Panc1 (cell line): Measurements from ENCODE around the gene GSDMA. TPM values are rescaled to one million over a fixed set of nuclear protein-coding genes. Genes with fewer than 3 reads are reported as not detected.

Experiments used
- ATAC-seq: fragments of 200-7000 bp; cut with Tn5 transposase; 2 replicates; pipeline ENCODE4 v1.9.1; 2020; ENCODE audit warnings: mild to moderate bottlenecking, moderate library complexity
- BruUV-seq: library from RNA; stranded (reverse); fragments of 400-500 nt; replicated peaks from 2 replicates; lab custom pipeline; 2021; lab: Mats Ljungman, UMichigan
- CTCF ChIA-PET: fragments of 300-600 bp; sonication (Branson Sonifier 250); formaldehyde crosslinking; loops from one replicate; lab custom pipeline; 2022; ENCODE audit warnings: antibody characterized with exemption; lab: Charles Lee
- POLR2A ChIA-PET: fragments of 300-600 bp; sonication (Branson Sonifier 250); formaldehyde crosslinking; loops from one replicate; lab custom pipeline; 2022; ENCODE audit warnings: antibody characterized with exemption; lab: Charles Lee
- DNase-seq: peaks from one replicate; pipeline ENCODE4 v3.0.0-alpha.2; 2010; ENCODE audit warnings: low read depth, low spot score
- H3K27ac ChIP-seq: 2 replicates; pipeline ENCODE4 v1.5.1; 2011; ENCODE audit warnings: mild to moderate bottlenecking, low read length, inconsistent platforms
- H3K27me3 ChIP-seq: fragments of 200-500 bp; sonication (Bioruptor generic); 2 replicates; pipeline ENCODE4 v1.6.0; 2014; ENCODE audit warnings: low read length, inconsistent platforms; ENCODE audit not compliant: control insufficient read depth, insufficient read depth
- H3K36me3 ChIP-seq: fragments of 200-500 bp; sonication (Bioruptor generic); 2 replicates; pipeline ENCODE4 v1.5.1; 2014; ENCODE audit warnings: inconsistent platforms, mild to moderate bottlenecking, low read length, moderate library complexity; ENCODE audit not compliant: control insufficient read depth, insufficient read depth
- H3K4me1 ChIP-seq: 2 replicates; pipeline ENCODE4 v1.5.1; 2011; ENCODE audit warnings: inconsistent platforms, mild to moderate bottlenecking, low read length, moderate library complexity; ENCODE audit not compliant: control insufficient read depth, insufficient read depth
- H3K4me3 ChIP-seq, 2 experiments: 2 replicates each; pipeline ENCODE4 v1.5.1; 2011 to 2012; ENCODE audit warnings: low read depth in 2 of 2, low read length in 2 of 2, mild to moderate bottlenecking in 2 of 2, inconsistent platforms in 1 of 2, moderate library complexity in 1 of 2
- H3K9me3 ChIP-seq: fragments of 200-500 bp; sonication (Bioruptor generic); 2 replicates; pipeline ENCODE4 v1.5.1; 2014; ENCODE audit warnings: low read depth, mild to moderate bottlenecking, inconsistent platforms, low read length, moderate library complexity; ENCODE audit not compliant: control insufficient read depth, insufficient read depth
- CTCF ChIP-seq: fragments of 450-650 bp; IDR thresholded peaks from 2 replicates; pipeline ENCODE4 v1.5.1; 2017; ENCODE audit warnings: mild to moderate bottlenecking
- POLR2AphosphoS5 ChIP-seq: IDR thresholded peaks from 2 replicates; pipeline ENCODE4 v1.6.1; 2012; ENCODE audit warnings: mild to moderate bottlenecking, low read depth, low read length, moderate library complexity
- SIN3A ChIP-seq: IDR thresholded peaks from 2 replicates; pipeline ENCODE4 v1.6.1; 2012; ENCODE audit warnings: low read depth, mild to moderate bottlenecking, low read length, moderate library complexity, borderline replicate concordance; ENCODE audit not compliant: insufficient read depth
- TCF7L2 ChIP-seq: IDR thresholded peaks from 2 replicates; pipeline ENCODE4 v1.6.1; 2011; ENCODE audit warnings: mild to moderate bottlenecking, low read depth, low read length, inconsistent platforms
- in situ Hi-C: cut with HindIII; loops from 2 replicates; pipeline ENCODE4 v1.10.0; 2016; ENCODE audit warnings: low sequenced_read_pairs, low pct_unique_long_range_greater_than_20kb
- intact Hi-C: fragments of 100-400 bp; cut with micrococcal nuclease; formaldehyde crosslinking; loops from one replicate; pipeline ENCODE4 v1.10.0; 2022; ENCODE audit not compliant: unreplicated experiment
- total RNA-seq: library from RNA; stranded (reverse); gene quantifications from one replicate; pipeline ENCODE4 v1.2.1, GENCODE V29; 2021; ENCODE audit not compliant: unreplicated experiment
- TF ChIP-seq, protein P1 (sequence below), 2 experiments: IDR thresholded peaks; 2 replicates each; pipeline ENCODE4 v1.6.1; 2011 to 2012; ENCODE audit warnings: low read depth in 2 of 2, control low read depth in 1 of 2, low read length in 1 of 2, mild to moderate bottlenecking in 1 of 2, moderate library complexity in 1 of 2; ENCODE audit not compliant: insufficient read depth in 1 of 2

Gene GSDMA
- total RNA-seq, 1 experiment from 2014 or later = not detected

DNA sequence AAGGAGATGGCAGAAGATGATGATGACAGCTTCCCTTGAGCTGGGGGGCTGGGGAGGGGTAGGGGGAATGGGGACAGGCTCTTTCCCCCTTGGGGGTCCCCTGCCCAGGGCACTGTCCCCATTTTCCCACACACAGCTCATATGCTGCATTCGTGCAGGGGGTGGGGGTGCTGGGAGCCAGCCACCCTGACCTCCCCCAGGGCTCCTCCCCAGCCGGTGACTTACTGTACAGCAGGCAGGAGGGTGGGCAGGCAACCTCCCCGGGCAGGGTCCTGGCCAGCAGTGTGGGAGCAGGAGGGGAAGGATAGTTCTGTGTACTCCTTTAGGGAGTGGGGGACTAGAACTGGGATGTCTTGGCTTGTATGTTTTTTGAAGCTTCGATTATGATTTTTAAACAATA, 34.7 kb downstream of the GSDMA start:
- DNase-seq = no peak
- Histone ChIP-seq H3K4me3 (no peak overlapping the region), H3K36me3 (peaks cover 11% of the 10 kb centered on the region; the same call in 1 of the 2 replicates), H3K4me1 (no peaks in the 10 kb centered on the region), H3K9me3 (no peaks in the 10 kb centered on the region), H3K27me3 (no peaks in the 10 kb centered on the region), H3K27ac (no peak overlapping the region)
- no peak for ATAC-seq
- ChIA-PET CTCF (no interaction called here), POLR2A (no interaction called here)
- intact Hi-C loops (no loop called here), in situ Hi-C loops (no loop called here)
- TF ChIP-seq TCF7L2 = no peak
- TF ChIP-seq POLR2AphosphoS5 = no peak
- TF ChIP-seq CTCF = no peak
- TF ChIP-seq, protein P1, sequence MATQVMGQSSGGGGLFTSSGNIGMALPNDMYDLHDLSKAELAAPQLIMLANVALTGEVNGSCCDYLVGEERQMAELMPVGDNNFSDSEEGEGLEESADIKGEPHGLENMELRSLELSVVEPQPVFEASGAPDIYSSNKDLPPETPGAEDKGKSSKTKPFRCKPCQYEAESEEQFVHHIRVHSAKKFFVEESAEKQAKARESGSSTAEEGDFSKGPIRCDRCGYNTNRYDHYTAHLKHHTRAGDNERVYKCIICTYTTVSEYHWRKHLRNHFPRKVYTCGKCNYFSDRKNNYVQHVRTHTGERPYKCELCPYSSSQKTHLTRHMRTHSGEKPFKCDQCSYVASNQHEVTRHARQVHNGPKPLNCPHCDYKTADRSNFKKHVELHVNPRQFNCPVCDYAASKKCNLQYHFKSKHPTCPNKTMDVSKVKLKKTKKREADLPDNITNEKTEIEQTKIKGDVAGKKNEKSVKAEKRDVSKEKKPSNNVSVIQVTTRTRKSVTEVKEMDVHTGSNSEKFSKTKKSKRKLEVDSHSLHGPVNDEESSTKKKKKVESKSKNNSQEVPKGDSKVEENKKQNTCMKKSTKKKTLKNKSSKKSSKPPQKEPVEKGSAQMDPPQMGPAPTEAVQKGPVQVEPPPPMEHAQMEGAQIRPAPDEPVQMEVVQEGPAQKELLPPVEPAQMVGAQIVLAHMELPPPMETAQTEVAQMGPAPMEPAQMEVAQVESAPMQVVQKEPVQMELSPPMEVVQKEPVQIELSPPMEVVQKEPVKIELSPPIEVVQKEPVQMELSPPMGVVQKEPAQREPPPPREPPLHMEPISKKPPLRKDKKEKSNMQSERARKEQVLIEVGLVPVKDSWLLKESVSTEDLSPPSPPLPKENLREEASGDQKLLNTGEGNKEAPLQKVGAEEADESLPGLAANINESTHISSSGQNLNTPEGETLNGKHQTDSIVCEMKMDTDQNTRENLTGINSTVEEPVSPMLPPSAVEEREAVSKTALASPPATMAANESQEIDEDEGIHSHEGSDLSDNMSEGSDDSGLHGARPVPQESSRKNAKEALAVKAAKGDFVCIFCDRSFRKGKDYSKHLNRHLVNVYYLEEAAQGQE (IDR thresholded peaks at IDR 0.05; ENCODE audit: insufficient read depth in 1 of 2, low read depth in 2 of 2, low read length in 1 of 2) = no peak
- no peak for TF ChIP-seq SIN3A
- no TSS peak for BruUV-seq

DNA sequence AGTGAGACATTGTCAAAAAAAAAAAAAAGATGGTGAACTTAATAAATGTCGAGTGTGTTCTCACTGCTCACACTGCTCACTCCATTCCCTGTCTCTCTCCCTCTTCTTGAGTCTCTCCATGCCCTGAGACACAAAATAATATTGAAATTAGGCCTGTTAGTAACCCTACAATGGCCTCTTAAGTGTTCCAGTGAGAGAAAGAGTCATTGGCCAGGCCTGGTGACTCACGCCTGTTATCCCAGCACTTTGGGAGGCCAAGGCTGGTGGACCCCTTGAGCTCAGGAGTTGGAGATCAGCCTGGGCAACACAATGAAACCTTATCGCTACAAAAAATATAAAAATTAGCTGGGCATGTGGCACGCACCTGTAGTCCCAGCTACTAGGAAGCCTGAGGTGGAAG, 36.3 kb downstream of the GSDMA start:
- CTCF ChIA-PET = no interaction called here
- intact Hi-C loops = no loop called here
- Histone ChIP-seq H3K27ac (no peak overlapping the region), H3K4me1 (no peaks in the 10 kb centered on the region), H3K4me3 (no peak overlapping the region), H3K36me3 (0 out of 2 replicates have a peak, but pooled peaks cover 5% of the 10 kb centered on the region), H3K9me3 (no peaks in the 10 kb centered on the region), H3K27me3 (no peaks in the 10 kb centered on the region)
- DNase-seq (no peak), ATAC-seq (no peak; the same call in 1 of the 2 replicates)
- in situ Hi-C loops = no loop called here
- TF ChIP-seq POLR2AphosphoS5 = no peak
- TF ChIP-seq, protein P1 (IDR thresholded peaks at IDR 0.05; ENCODE audit: insufficient read depth in 1 of 2, low read depth in 2 of 2, low read length in 1 of 2) = no peak
- TF ChIP-seq CTCF = no peak
- TF ChIP-seq TCF7L2 = no peak
- no peak for TF ChIP-seq SIN3A
- POLR2A ChIA-PET = interaction anchor here (0.5 kb wide), 1 partner anchor 9 kb away, joined by 3 read pairs; no protein-coding TSS in a partner anchor
- no TSS peak for BruUV-seq
